Thyroid gland (tissue), 4 donors: ENCODE results near the gene RASGRF1.

Source experiments
- CTCF ChIP-seq, 6 experiments: fragments of 200-600 bp in 3 of 6; fragments of 450-650 bp in 3 of 6; sonication (generic) in 3 of 6; IDR thresholded peaks; one replicate each; pipeline ENCODE4 v1.5.1; 2016 to 2019; ENCODE audit warnings: antibody characterized with exemption in 6 of 6, mild to moderate bottlenecking in 2 of 6, inconsistent platforms in 1 of 6, moderate library complexity in 1 of 6
- POLR2A ChIP-seq, 2 donors: fragments of 450-650 bp; IDR thresholded peaks; one replicate each; pipeline ENCODE4 v1.6.1; 2017; ENCODE audit warnings: antibody characterized with exemption in 2 of 2, mild to moderate bottlenecking in 2 of 2, moderate library complexity in 1 of 2

- TF ChIP-seq CTCF (IDR thresholded peaks at IDR 0.05) (no peak), POLR2A (IDR thresholded peaks at IDR 0.05) (no peak)
These were observed 180.3 kb downstream of the RASGRF1 start for GRCh38 chr15:78910271-78910670.
